MM.1S (cell line): ENCODE results near the gene ENTPD2.

Experiments
- CTCF ChIP-seq: fragments of 300-600 bp; sonication (generic); IDR thresholded peaks from 2 replicates; pipeline ENCODE4 v1.5.1; 2016; ENCODE audit warnings: antibody characterized with exemption, low read length, mixed read lengths
- EZH2 ChIP-seq: fragments of 300-600 bp; sonication (generic); optimal IDR thresholded peaks from 2 replicates; pipeline ENCODE3; 2017; ENCODE audit warnings: low read depth, mild to moderate bottlenecking, antibody characterized with exemption, low read length, mixed read lengths
- EZH2phosphoT487 ChIP-seq: fragments of 300-600 bp; sonication (generic); IDR thresholded peaks from 2 replicates; pipeline ENCODE4 v1.6.1; 2018; ENCODE audit warnings: antibody characterized with exemption, low read length

- TF ChIP-seq CTCF (no peak), EZH2 (no peak), EZH2phosphoT487 (no peak)
These were observed 25.5 kb upstream of the ENTPD2 start for GRCh38 chr9:137079401-137079787.
